ENCODE results near the gene PRPSAP2. TPM values are rescaled to one million over a fixed set of nuclear protein-coding genes. Genes with fewer than 3 reads are reported as not detected.

Gene PRPSAP2
- total RNA-seq, 4 donors from 2014 or later, result 18.2 to 65.9 (median 39.2) TPM

DNA sequence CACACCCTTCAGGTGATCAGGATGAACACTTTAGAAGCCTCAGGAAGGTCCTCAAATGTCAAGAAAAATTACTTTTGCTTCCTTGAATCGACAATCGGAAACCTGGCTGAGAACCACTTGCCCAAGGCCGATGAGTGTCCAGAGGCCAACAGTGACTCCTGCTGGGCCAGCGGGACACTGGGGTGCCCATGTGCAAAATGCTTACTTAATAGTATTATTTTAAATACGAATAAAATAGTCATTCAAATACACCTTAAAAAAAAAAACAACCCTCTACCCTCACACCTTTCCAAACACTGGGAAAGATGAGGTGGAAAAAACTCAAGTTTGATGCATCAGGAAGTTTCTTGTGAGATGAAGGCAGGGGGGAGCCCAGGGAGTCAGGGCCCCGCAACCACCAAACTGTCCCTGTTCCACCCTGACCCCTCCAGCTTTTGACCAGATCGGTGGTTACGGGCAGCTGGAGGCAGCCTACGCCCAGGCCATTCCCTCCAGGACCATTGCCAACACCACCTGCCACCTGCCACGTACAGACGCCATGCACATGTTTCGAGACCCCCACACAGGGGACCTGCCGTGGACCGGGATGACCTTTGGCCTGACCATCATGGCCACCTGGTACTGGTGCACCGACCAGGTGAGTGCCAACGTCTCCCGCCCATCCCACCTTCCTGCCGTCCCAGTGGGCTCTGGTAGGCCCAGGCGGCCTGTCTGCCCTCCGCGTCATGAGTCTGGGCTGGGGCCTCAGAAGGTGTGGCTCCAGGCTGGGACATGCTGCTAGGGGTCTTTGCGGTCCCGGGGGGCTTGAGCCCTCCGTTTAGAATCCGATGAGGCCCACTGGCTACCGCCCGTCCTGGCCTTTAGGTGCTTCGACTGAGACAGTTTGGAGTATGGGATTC is 112.9 kb downstream of the PRPSAP2 start:
- Histone ChIP-seq H3K9me3 (no peaks in the 10 kb centered on the region), H3K4me1 (no peaks in the 10 kb centered on the region), H3K27me3 (no peaks in the 10 kb centered on the region), H3K36me3 (no peaks in the 10 kb centered on the region), H3K27ac (no peak overlapping the region), H3K4me3 (no peak overlapping the region)
- TF ChIP-seq POLR2A (IDR thresholded peaks at IDR 0.05), result no peak
- TF ChIP-seq, protein P1, sequence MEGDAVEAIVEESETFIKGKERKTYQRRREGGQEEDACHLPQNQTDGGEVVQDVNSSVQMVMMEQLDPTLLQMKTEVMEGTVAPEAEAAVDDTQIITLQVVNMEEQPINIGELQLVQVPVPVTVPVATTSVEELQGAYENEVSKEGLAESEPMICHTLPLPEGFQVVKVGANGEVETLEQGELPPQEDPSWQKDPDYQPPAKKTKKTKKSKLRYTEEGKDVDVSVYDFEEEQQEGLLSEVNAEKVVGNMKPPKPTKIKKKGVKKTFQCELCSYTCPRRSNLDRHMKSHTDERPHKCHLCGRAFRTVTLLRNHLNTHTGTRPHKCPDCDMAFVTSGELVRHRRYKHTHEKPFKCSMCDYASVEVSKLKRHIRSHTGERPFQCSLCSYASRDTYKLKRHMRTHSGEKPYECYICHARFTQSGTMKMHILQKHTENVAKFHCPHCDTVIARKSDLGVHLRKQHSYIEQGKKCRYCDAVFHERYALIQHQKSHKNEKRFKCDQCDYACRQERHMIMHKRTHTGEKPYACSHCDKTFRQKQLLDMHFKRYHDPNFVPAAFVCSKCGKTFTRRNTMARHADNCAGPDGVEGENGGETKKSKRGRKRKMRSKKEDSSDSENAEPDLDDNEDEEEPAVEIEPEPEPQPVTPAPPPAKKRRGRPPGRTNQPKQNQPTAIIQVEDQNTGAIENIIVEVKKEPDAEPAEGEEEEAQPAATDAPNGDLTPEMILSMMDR (IDR thresholded peaks at IDR 0.05), result no peak
- intact Hi-C loops (cut with DNase I; ENCODE audit: low total_unique reads), result no loop called here
- DNase-seq, result no peak

DNA sequence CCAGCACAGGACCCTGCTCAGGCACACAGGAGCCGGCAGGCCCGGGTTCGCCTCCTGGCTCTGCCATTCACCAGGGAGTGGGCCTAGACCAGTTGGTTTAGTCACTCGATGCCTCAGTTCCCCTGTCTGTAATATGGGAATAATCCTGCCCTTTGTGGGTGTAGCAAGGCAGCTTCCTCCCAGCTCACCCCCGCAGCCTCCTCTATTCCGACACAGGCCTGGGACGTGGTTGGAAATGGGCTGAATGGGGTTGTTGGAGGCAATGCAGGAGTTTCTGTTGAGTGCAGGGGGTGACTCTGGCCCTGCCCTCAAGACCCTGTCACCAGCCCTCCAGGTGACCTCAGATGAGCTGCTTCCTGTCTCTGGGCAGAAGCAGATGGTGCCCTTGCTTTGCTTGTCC is 113.9 kb downstream of the PRPSAP2 start:
- Histone ChIP-seq H3K27ac (no peak overlapping the region), H3K27me3 (no peaks in the 10 kb centered on the region), H3K9me3 (no peaks in the 10 kb centered on the region), H3K4me1 (no peaks in the 10 kb centered on the region), H3K36me3 (no peaks in the 10 kb centered on the region), H3K4me3 (no peak overlapping the region)
- no peak for DNase-seq
- TF ChIP-seq POLR2A (IDR thresholded peaks at IDR 0.05), result no peak
- TF ChIP-seq, protein P1 (IDR thresholded peaks at IDR 0.05), result no peak
- intact Hi-C loops (cut with DNase I; ENCODE audit: low total_unique reads), result no loop called here

DNA sequence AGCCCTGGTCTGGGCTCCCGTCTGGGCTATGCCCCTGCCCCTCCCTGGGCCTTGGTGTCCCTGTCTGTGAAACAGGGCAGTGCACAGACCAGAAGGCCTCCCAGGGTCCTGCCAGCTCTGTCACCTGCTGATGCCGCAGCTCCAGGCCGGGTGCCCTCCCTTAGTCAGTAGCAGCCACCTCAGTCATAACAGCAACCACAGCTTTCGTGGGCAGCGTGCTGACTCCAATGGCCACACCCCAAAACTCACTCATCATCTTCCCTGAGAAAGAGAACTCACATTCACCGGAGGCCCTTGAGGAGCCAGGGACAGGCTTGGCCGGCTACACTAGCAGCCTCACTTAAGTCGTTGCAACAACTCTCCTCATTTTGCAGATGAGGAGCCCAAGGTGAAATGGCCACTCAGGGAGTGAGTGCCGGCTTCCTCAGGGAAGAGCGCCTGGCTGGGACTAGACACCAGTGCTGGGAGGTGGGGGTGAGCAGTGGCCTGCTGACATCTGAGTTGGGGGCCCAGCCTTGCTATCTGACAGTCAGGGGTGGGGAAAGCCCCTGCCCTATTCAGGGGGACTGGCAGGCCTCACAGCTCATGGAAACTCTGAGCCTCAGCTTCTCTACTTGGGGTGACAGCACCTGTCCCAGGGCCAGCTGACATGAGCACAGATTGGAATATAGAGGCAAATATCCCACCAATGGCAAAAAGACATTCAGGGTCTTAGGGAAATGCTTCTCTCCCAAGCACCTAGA is 116.6 kb downstream of the PRPSAP2 start:
- no peaks in the 10 kb centered on the region for H3K27me3 ChIP-seq
- no peaks in the 10 kb centered on the region for H3K4me1 ChIP-seq
- no peak for DNase-seq
- intact Hi-C loops (cut with DNase I; ENCODE audit: low total_unique reads), result no loop called here
- H3K36me3 ChIP-seq, result no peaks in the 10 kb centered on the region
- H3K4me3 ChIP-seq, result no peak overlapping the region
- TF ChIP-seq, protein P1 (IDR thresholded peaks at IDR 0.05), result no peak
- no peak for TF ChIP-seq POLR2A (IDR thresholded peaks at IDR 0.05)
- no peak overlapping the region for H3K27ac ChIP-seq
- H3K9me3 ChIP-seq, result no peaks in the 10 kb centered on the region

DNA sequence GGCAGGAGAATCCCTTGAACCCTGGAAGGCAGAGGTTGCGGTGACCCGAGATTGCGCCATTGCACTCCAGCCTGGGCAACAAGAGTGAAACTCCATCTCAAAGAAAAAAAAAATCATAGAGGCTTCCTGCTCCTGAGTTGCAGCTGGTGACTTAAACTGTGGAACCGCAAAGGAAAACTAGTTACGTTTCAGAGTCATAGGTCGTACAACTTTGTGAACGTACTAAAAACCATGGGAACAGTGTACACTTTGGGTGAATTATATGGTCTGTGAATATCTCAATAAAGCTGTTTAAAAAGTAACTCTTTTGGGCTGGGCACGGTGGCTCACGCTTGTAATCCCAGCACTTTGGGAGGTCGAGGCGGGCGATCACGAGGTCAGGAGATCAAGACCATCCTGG is 117.7 kb downstream of the PRPSAP2 start:
- Histone ChIP-seq H3K36me3 (no peaks in the 10 kb centered on the region), H3K27me3 (no peaks in the 10 kb centered on the region), H3K4me1 (no peaks in the 10 kb centered on the region), H3K27ac (no peak overlapping the region), H3K4me3 (no peak overlapping the region), H3K9me3 (no peaks in the 10 kb centered on the region)
- TF ChIP-seq, protein P1 (IDR thresholded peaks at IDR 0.05), result no peak
- no peak for TF ChIP-seq POLR2A (IDR thresholded peaks at IDR 0.05)
- no peak for DNase-seq
- intact Hi-C loops (cut with DNase I; ENCODE audit: low total_unique reads), result no loop called here

DNA sequence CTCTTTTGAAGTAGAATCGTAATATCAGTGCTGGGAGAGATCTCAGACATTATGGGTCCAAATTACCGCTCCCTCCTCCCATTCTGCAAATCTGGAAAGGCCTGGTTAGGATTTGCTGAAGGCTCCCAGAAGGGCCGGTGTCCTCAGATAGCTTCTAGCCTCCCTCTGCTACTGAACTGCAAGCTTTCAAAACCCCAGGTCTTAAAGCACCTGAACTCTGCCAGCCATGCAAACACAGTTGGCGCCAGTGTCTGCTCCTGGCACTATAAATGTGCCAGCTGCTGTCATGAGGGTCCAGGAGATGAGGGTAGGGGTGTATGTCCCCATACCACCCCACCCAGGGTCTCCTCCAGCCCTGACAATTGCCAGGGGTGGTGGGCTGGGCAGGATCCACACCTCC is 118.3 kb downstream of the PRPSAP2 start:
- no peak for DNase-seq
- no peaks in the 10 kb centered on the region for H3K27me3 ChIP-seq
- no peak overlapping the region for H3K27ac ChIP-seq
- H3K36me3 ChIP-seq, result no peaks in the 10 kb centered on the region
- TF ChIP-seq POLR2A (IDR thresholded peaks at IDR 0.05), result no peak
- TF ChIP-seq, protein P1 (IDR thresholded peaks at IDR 0.05), result no peak
- H3K4me3 ChIP-seq, result no peak overlapping the region
- no peaks in the 10 kb centered on the region for H3K4me1 ChIP-seq
- intact Hi-C loops (cut with DNase I; ENCODE audit: low total_unique reads), result no loop called here
- H3K9me3 ChIP-seq, result no peaks in the 10 kb centered on the region
